Measurements from ENCODE around the gene MYO1A.

The MYO1A gene

GRCh38 chr12:57044468-57044867 is 5.5 kb downstream of the MYO1A start:
- Histone ChIP-seq H3K27ac (ENCODE audit: low read depth, low read length) (no peak overlapping the region), H3K9ac (ENCODE audit: low read length) (no peak overlapping the region), H3K36me3 (ENCODE audit: insufficient read depth, low read length) (no peaks in the 10 kb centered on the region), H3K27me3 (ENCODE audit: control insufficient read depth in 1 of 2, insufficient read depth in 2 of 2, low read length in 2 of 2) (no peaks in the 10 kb centered on the region), H3K4me3 (ENCODE audit: low read depth in 1 of 2, low read length in 2 of 2) (no peak overlapping the region), H3K9me3 (ENCODE audit: low read length) (no peaks in the 10 kb centered on the region), H3K4me1 (ENCODE audit: insufficient read depth, low read length) (peaks cover 5% of the 10 kb centered on the region)

DNA sequence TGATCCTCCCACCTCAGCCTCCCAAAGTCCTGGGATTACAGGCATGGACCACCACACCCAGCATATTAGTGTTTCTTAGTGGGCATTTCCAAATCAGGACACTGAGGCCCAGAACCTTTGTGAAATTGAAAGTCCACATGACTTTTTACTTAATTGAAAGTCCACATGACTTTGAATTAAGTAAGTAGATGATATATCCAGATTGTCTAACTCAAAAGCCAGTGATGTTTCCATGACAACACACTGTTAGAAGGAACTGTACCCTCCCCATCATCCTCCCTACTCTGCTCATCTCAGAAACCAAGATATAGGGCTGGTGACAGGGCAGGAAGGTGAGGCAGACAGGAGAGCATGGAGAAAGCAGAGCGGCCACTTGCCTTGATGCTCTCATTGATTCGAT is 7.2 kb downstream of the MYO1A start:
- no peak overlapping the region for H3K4me3 ChIP-seq (ENCODE audit: low read depth in 1 of 2, low read length in 2 of 2)
- no peak overlapping the region for H3K9ac ChIP-seq (ENCODE audit: low read length)
- no peaks in the 10 kb centered on the region for H3K36me3 ChIP-seq (ENCODE audit: insufficient read depth, low read length)
- no peaks in the 10 kb centered on the region for H3K4me1 ChIP-seq (ENCODE audit: insufficient read depth, low read length)
- no peak overlapping the region for H3K27ac ChIP-seq (ENCODE audit: low read depth, low read length)
- H3K9me3 ChIP-seq (ENCODE audit: low read length): no peaks in the 10 kb centered on the region
- H3K27me3 ChIP-seq (ENCODE audit: control insufficient read depth in 1 of 2, insufficient read depth in 2 of 2, low read length in 2 of 2): no peaks in the 10 kb centered on the region

GRCh38 chr12:57040750-57041149 is 9.2 kb downstream of the MYO1A start:
- Histone ChIP-seq H3K4me3 (ENCODE audit: low read depth in 1 of 2, low read length in 2 of 2) (no peak overlapping the region), H3K4me1 (ENCODE audit: insufficient read depth, low read length) (no peaks in the 10 kb centered on the region), H3K9me3 (ENCODE audit: low read length) (no peaks in the 10 kb centered on the region), H3K27me3 (ENCODE audit: control insufficient read depth in 1 of 2, insufficient read depth in 2 of 2, low read length in 2 of 2) (no peaks in the 10 kb centered on the region), H3K27ac (ENCODE audit: low read depth, low read length) (no peak overlapping the region), H3K9ac (ENCODE audit: low read length) (no peak overlapping the region), H3K36me3 (ENCODE audit: insufficient read depth, low read length) (no peaks in the 10 kb centered on the region)

DNA sequence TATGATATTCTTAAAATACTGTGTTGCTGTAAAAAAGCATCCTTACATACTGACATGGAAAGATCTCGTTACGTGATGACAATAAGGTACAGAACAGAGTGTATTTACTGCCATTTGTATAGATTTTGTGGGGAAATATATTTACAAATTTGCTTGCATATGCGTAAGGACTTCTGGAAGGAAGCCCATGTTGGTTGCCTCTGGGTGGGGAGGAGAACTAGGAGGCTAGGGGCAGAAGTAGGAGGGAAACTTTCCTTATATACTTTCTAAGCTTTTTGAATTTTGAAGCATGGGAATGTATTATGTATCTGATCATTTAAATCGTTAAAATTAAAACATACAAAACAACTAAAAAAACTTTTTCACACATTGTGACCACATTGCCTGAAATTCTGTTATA is 9.7 kb downstream of the MYO1A start:
- Histone ChIP-seq H3K9ac (ENCODE audit: low read length) (no peak overlapping the region), H3K27ac (ENCODE audit: low read depth, low read length) (no peak overlapping the region), H3K27me3 (ENCODE audit: control insufficient read depth in 1 of 2, insufficient read depth in 2 of 2, low read length in 2 of 2) (no peaks in the 10 kb centered on the region), H3K9me3 (ENCODE audit: low read length) (no peaks in the 10 kb centered on the region), H3K4me3 (ENCODE audit: low read depth in 1 of 2, low read length in 2 of 2) (no peak overlapping the region), H3K4me1 (ENCODE audit: insufficient read depth, low read length) (no peaks in the 10 kb centered on the region), H3K36me3 (ENCODE audit: insufficient read depth, low read length) (no peaks in the 10 kb centered on the region)

DNA sequence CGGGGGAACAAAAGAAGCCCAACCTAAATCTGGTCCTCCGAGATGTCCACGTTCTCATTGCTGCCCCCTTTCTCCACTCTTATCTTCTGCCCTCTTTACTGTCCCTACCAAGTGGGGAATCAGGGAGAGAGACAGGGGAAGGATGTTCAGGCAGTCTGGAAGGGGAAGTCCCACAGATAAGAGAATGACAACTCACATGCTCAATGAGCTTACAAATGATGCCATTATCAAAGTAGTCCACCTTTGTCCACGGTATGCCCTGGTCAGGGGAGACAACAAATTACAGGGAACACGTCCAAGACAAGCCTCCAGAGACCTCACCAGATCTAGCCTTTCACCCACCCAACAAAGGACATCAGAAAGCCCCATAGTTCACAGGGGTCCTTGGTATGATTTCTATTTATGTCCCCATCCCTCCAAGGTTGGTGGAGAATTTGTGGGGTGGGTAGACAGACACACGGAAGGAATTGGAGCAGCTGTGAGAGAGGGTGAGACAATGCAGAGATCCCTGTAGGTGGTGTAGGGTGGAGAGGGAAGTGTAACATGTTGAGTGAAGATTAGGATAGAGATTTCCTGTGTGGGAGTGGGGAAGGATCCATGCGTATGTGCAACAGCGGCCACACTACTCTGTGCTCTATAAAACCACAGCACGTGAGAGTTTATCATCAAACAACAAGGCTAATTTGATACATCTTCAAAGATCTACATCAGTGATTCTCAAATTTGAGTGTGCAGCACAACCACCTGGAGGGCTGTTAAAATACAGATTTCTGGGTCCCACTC is 10.7 kb downstream of the MYO1A start:
- Histone ChIP-seq H3K9ac (ENCODE audit: low read length) (no peak overlapping the region), H3K36me3 (ENCODE audit: insufficient read depth, low read length) (no peaks in the 10 kb centered on the region), H3K27ac (ENCODE audit: low read depth, low read length) (no peak overlapping the region), H3K4me3 (ENCODE audit: low read depth in 1 of 2, low read length in 2 of 2) (no peak overlapping the region), H3K27me3 (ENCODE audit: control insufficient read depth in 1 of 2, insufficient read depth in 2 of 2, low read length in 2 of 2) (no peaks in the 10 kb centered on the region), H3K4me1 (ENCODE audit: insufficient read depth, low read length) (no peaks in the 10 kb centered on the region), H3K9me3 (ENCODE audit: low read length) (no peaks in the 10 kb centered on the region)

GRCh38 chr12:57037264-57037663 is 12.7 kb downstream of the MYO1A start:
- no peaks in the 10 kb centered on the region for H3K4me1 ChIP-seq (ENCODE audit: insufficient read depth, low read length)
- no peak overlapping the region for H3K27ac ChIP-seq (ENCODE audit: low read depth, low read length)
- H3K36me3 ChIP-seq (ENCODE audit: insufficient read depth, low read length): no peaks in the 10 kb centered on the region
- no peaks in the 10 kb centered on the region for H3K9me3 ChIP-seq (ENCODE audit: low read length)
- no peaks in the 10 kb centered on the region for H3K27me3 ChIP-seq (ENCODE audit: control insufficient read depth in 1 of 2, insufficient read depth in 2 of 2, low read length in 2 of 2)
- H3K4me3 ChIP-seq (ENCODE audit: low read depth in 1 of 2, low read length in 2 of 2): no peak overlapping the region
- H3K9ac ChIP-seq (ENCODE audit: low read length): no peak overlapping the region

DNA sequence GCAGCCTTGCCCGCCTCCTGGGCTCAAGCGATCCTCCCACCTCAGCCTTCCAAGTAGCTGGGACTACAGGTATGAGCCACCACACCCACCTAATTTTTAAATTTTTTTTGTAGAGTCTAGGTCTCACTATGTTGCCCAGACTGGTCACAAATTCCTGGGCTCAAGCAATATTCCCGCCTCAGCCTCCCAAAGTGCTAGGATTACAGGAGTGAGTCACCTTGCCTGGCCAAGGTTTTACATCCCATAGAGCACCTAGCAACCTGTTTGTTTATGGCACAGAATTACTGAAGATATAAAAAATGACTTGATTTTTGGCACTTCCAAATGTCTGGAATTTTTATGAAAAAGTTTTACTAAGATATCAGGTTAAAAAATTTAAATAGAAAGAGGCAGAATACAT is 16.5 kb downstream of the MYO1A start:
- no peaks in the 10 kb centered on the region for H3K36me3 ChIP-seq (ENCODE audit: insufficient read depth, low read length)
- no peak overlapping the region for H3K9ac ChIP-seq (ENCODE audit: low read length)
- H3K27ac ChIP-seq (ENCODE audit: low read depth, low read length): no peak overlapping the region
- no peak overlapping the region for H3K4me3 ChIP-seq (ENCODE audit: low read depth in 1 of 2, low read length in 2 of 2)
- no peaks in the 10 kb centered on the region for H3K9me3 ChIP-seq (ENCODE audit: low read length)
- H3K27me3 ChIP-seq (ENCODE audit: control insufficient read depth in 1 of 2, insufficient read depth in 2 of 2, low read length in 2 of 2): no peaks in the 10 kb centered on the region
- H3K4me1 ChIP-seq (ENCODE audit: insufficient read depth, low read length): no peaks in the 10 kb centered on the region

- H3K36me3 ChIP-seq (ENCODE audit: insufficient read depth, low read length): no peaks in the 10 kb centered on the region
- peaks cover 12% of the 10 kb centered on the region for H3K4me1 ChIP-seq (ENCODE audit: insufficient read depth, low read length)
- no peaks in the 10 kb centered on the region for H3K27me3 ChIP-seq (ENCODE audit: control insufficient read depth in 1 of 2, insufficient read depth in 2 of 2, low read length in 2 of 2)
- H3K9me3 ChIP-seq (ENCODE audit: low read length): no peaks in the 10 kb centered on the region
- H3K4me3 ChIP-seq (ENCODE audit: low read depth in 1 of 2, low read length in 2 of 2): no peak overlapping the region
- no peak overlapping the region for H3K9ac ChIP-seq (ENCODE audit: low read length)
- no peak overlapping the region for H3K27ac ChIP-seq (ENCODE audit: low read depth, low read length)
Observed at GRCh38 chr12:57031789-57032188, 18.1 kb downstream of the MYO1A start.

DNA sequence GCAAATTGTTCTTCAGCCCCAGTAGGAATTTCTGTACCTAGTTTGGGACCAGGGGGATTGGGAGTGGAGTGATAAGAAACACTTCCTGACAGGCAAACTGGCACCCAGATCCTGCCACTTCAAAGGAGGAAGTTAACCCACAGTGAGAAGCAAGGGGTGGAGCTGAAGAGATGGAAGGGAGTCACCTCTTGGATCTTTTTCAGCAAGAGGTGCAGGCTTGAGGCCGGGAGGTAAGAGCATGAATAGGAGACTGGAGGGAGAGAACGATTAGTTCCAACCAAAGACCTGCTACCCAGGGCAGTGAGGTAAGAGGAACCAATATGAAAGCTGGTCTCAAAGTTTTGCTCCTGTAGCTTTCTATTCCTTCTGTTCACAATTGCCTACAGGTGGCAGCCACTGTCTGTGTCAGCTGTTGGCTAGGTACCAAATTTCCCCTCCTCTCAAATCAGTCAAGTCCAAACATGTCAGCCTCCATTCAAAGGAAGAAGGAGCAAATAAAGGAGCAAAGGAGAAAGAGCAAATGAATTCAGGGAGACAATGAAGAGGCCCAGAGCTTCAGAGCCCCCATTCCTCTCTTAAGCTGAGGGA is 18.7 kb downstream of the MYO1A start:
- no peak overlapping the region for H3K4me3 ChIP-seq (ENCODE audit: low read depth in 1 of 2, low read length in 2 of 2)
- H3K4me1 ChIP-seq (ENCODE audit: insufficient read depth, low read length): peaks cover 17% of the 10 kb centered on the region
- H3K36me3 ChIP-seq (ENCODE audit: insufficient read depth, low read length): no peaks in the 10 kb centered on the region
- no peaks in the 10 kb centered on the region for H3K27me3 ChIP-seq (ENCODE audit: control insufficient read depth in 1 of 2, insufficient read depth in 2 of 2, low read length in 2 of 2)
- H3K27ac ChIP-seq (ENCODE audit: low read depth, low read length): no peak overlapping the region
- no peaks in the 10 kb centered on the region for H3K9me3 ChIP-seq (ENCODE audit: low read length)
- no peak overlapping the region for H3K9ac ChIP-seq (ENCODE audit: low read length)

- H3K4me3 ChIP-seq (ENCODE audit: low read depth in 1 of 2, low read length in 2 of 2): no peak overlapping the region
- no peaks in the 10 kb centered on the region for H3K27me3 ChIP-seq (ENCODE audit: control insufficient read depth in 1 of 2, insufficient read depth in 2 of 2, low read length in 2 of 2)
Observed at GRCh38 chr12:57029457-57029856, 20.5 kb downstream of the MYO1A start.

GRCh38 chr12:57027805-57028153 is 22.1 kb downstream of the MYO1A start:
- Histone ChIP-seq H3K4me3 (ENCODE audit: low read depth in 1 of 2, low read length in 2 of 2) (no peak overlapping the region), H3K27ac (ENCODE audit: low read depth, low read length) (no peak overlapping the region), H3K9me3 (ENCODE audit: low read length) (no peaks in the 10 kb centered on the region), H3K36me3 (ENCODE audit: insufficient read depth, low read length) (no peaks in the 10 kb centered on the region), H3K4me1 (ENCODE audit: insufficient read depth, low read length) (peaks cover 43% of the 10 kb centered on the region), H3K9ac (ENCODE audit: low read length) (no peak overlapping the region), H3K27me3 (ENCODE audit: control insufficient read depth in 1 of 2, insufficient read depth in 2 of 2, low read length in 2 of 2) (no peaks in the 10 kb centered on the region)

More at GRCh38 chr12:57029457-57029856, 20.5 kb downstream of the MYO1A start:
- Histone ChIP-seq H3K36me3 (ENCODE audit: insufficient read depth, low read length) (no peaks in the 10 kb centered on the region), H3K4me1 (ENCODE audit: insufficient read depth, low read length) (peaks cover 32% of the 10 kb centered on the region), H3K27ac (ENCODE audit: low read depth, low read length) (no peak overlapping the region), H3K9me3 (ENCODE audit: low read length) (no peaks in the 10 kb centered on the region), H3K9ac (ENCODE audit: low read length) (no peak overlapping the region)

All from muscle layer of colon (tissue), 2 donors.